HG02759 (cell line): ENCODE data around the gene VOPP1.

ENCODE experiments used
- ATAC-seq: cut with Tn5 transposase; IDR thresholded peaks from one replicate; pipeline ENCODE4 v1.9.1; 2021; ENCODE audit warnings: mild to moderate bottlenecking, moderate library complexity; ENCODE audit not compliant: unreplicated experiment

VOPP1 gene

DNA sequence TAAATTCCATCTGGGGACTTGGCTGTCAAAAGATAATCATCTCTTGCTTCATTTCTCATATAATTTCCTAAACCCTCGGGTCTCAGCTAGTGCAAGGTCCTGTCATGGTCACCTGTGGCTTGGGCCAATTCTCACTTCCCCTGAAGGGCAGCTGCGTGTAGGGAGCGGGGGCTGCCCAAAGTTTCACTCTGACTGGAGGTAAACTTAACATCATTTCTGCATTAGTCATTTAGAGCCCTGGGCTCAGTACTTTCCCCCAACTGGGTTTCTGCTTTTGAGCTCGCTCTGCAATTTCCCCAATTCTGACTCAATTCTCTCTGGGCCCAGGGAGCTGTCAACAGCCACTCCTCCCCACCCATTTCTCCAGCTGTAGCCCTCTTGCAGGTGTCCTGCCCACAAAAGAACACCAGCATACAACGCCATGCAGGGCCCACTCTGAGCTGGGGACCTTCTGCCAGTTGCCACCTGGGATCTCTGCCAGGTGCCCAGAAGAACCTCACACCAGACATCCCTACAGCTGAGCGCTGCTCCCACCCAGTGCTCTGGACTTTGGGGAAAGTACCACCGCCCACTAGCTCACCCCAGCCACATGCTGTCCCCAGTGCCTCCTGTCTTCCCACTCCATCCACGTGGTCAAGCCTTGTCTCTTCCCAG, 37.9 kb downstream of the VOPP1 start:
- peak; percentile 66 for ATAC-seq

DNA sequence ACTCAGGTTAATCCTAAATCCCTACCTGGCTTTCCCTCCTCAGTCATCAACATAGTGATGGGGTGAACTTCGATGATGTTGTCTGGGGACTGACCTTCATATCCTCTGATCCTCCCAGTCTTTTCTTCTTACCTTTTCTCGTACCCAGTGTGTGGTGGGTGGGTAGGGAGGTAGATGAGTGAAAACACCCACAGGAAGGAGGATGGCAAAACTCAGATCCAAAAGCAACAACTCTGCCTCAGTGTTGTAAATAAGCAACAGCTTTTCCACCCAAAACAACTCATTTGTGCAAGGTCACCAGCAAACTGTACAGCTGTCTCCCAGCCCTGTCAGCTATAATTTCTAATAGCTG, 38.6 kb downstream of the VOPP1 start:
- no peak for ATAC-seq

DNA sequence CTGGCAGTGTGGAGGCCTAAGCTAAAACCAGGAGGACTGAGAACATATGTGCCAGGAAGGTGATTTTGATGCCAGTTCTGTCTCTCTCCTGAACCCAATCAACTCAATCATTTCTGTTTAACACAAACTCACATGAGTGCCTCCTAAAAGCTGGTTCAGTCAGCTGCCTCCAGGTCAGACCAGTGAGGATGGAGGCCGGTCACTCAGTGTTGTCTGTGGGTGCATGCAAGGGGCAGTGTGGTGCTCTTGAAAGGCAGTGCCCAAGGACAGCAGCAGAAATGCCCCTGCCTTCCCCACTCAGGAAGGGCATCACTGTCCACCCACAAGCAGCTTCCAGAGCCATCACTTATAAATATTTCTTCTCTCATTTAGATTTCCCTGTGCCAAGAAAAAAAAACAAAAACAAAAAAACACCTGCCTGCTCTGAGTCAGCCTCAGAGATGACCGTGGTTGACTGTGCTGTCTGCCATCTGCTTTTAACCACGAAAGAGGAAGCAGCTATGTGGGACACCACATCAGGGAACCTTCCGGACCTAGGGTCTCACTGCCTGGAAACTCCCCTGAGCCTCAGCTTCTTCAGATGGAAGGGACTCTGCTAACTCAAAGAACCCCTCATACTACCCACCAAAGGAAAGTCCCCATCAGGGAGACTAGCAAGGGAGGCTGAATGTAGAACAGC, 39.1 kb downstream of the VOPP1 start:
- ATAC-seq, result peak; percentile 56

DNA sequence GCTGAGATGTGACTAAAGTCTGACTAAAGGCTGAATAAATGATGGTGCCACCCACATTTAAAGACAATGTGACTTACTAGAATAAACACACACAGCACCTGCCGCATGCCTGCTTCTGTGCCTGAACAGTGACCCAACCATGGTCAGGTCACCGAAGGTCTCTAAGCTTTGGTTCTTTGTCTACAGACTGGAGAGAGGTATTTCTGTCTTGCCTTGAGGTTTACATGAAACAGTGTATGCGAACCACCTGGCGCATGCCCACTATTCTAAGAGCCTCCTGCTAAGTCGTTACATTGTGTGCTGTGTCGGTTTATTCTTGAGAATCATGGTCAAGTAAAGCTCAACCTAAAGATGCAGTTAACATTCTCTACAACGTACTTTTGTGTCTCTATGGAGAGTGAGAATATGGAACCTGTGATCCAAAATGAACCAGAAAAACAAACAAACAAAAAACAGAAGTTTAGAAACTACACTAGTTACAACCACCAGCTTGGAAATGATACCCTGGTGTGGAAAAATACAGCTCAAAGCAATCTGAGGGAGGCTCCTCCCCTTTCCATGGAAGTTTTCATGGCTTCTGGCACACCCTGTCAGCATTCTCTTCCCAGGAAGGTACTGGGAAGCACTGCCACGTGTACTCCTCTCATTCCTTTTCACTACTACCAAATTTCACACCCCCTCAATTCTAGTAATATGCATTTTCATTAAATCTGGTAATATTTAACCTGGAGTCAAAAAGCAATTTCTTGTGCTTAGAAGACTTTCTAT, 40.0 kb downstream of the VOPP1 start:
- peak; percentile 18 for ATAC-seq

DNA sequence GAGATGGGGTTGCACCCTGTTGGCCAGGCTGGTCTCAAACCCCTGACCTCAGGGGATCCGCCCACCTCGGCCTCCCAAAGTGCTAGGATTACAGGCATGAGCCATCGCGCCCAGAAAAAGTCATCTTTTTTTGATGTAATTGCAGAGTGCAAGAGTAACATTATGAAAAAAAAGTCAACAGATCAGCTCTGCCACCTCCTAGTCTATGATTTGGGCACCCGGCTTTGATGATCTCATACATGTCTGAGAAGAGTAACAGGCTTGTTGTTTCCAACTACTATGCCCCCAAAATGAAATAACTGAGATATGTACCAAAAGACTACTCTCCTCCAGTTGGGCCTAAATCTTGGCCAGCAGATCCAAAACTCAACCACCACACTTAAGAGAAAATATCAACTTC, 40.8 kb downstream of the VOPP1 start:
- ATAC-seq, result no peak

DNA sequence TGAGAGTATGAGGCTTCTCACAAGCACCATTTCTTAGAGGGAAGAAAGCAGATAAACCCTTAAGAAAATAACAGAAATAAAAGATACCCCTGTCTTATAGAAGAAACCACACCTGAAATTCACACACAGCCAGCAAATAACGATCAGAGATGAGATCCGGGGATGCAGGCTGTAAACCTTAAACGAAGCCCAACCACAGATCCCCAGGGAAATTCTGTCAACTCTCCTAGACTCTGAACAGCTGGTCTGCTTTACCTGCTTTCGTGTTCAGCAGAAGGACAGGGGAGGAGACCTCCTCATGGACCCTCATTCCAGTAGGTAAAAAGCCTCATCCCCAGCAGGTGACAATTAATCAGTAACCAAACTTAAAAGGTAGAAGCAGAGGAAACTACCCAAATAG, 45.0 kb downstream of the VOPP1 start:
- no peak for ATAC-seq

DNA sequence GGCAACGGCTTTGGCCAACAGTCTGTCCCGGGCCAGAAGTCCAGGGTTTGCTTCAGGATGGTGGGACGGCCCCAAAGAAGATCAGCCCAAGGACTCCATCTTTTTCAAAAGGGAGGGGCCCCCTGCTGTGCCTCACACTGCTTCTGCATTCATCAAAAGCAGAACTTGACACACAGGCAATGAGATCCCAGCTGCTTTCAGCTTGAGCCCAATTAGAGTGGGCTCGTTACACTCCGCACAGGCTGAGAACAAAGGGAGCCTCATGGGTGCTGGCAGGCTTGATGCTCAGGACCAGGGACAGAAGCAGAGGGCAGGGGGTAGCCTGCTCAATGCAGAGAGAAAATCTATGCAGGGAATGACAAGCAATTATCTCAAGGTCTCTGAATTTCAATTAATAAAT, 45.5 kb downstream of the VOPP1 start:
- peak; percentile 60 for ATAC-seq

DNA sequence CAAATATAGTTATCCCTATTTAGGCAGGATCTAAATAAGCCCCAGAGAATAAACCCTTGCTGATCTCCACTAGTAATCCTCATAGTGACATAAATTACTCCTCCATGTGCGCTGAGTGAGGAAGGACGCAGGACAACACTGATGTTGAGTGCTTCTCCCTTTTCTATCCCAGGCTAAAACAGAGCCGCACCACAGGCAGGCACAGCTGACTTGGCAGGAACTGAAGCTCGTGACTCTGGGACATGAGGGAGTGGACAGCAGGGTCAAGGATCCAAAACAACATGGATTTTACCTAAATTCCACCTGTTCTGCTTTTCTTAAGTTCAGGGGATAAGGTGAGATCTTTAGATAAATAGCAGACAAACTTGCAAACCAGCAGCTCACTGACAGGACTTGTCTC, 46.0 kb downstream of the VOPP1 start:
- no peak for ATAC-seq

DNA sequence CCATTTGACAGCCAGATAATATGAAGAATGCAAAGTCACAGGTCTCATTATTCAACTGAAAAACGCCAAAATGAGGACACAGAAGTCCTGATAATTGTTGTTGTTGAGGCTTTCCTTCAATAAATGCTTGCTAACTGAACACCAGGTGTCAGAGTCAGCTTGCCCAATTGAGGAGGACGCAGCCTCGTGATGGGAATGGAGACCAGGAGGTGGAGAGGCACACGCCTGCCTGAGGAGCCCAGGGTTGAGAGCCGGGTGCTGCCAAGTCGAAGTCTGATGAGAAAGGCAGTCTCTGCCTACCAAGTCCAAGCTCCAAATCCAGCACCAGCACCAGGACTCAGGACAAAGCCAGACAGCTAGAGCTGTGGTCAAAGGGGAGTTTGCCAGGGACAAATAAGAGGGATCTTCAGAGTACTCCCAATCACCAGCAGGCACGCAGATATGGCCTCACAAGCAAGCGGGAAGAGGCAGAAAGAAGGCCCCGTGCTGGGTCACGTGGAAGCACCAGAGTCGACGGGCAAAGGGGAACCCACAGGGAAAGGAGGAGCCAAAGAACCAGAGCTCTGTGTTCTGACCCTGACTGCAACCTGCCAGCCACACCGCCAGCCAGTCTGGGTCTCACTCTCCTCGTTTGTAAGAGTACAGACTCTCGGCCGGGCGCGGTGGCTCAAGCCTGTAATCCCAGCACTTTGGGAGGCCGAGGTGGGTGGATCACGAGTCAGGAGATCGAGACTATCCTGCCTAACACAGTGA, 47.6 kb downstream of the VOPP1 start:
- no peak for ATAC-seq

DNA sequence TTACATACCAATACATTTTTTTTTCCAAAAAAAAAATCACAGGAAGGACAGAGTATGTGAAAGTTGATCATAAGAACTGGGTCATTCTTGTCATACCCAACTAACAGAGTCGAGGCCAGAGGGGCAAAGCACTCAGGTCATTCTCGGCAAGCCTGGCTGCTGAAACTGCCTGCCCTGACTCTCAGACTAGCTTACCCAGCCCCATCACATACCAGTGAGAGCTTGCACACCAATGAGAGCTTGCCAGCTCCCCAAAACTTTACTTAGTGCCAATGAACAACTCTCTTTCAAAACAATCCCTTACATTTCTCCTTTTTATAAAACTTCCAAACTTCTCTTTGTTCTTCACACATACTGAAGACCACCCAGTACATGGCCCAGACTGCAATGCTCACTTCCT, 48.9 kb downstream of the VOPP1 start:
- ATAC-seq, result no peak

DNA sequence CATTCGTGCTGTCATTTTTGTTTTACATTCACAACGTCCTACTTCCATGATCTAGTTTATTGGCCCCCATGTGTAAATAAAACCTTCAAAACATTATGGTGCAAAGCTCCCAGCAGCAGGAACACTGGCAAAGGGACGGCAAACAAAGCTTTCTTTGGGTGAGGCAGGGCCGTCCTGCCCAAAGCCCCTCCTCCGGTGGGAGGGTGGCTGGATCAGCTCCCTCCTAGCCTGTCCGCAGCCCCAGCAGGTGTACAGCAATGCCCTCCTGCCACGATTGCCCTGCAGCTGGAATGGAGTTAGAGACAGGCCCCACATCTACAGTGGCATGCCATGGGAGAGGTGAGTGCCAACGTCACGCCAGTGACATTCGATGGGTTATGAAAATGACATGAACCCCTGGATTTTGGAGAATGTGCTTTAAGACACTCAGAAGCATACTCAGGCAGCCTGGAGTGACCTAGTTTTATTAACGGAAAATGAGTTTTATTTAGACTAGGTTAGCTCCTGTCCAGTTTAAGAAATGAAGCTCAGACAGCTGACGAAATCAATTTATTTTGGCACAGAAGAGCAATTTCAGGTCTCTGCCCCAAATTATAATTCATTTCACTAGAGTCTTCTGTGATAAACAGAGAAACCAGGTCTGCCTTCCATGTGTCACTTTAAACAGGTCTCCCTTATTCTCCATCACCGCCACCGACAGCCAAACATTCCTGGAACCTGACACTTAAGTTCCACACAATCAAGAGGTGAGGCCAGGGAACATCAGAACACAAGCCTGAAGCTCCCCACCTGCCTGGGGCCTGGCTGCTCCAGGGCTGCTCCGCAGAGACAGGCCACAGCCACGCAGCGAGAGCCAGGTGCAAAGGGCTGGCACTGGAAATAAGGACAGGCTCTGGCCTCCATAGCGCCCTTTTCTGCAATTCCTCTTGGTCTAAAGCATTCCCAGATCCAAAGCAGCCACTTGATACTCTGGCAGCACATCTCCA, 50.1 kb downstream of the VOPP1 start:
- no peak for ATAC-seq

DNA sequence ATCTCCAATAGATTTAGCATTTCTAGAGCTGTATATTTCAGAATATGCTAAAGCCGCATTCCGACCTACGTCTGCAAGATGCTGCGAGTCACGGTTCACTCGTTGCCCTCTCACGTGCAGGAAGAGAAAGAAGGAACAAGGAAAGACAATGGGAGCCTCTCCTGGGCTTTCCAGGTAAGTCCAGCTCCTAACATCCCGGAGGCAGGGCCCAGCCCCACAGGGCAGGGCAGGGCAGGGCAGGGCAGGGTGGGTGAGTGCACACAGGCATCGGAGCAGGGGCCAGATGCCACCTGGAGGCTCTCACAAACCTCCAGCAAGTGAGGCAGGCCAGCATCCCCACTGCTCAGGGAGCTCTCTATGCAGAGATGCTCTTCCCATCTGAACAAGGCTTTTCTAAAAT, 50.8 kb downstream of the VOPP1 start:
- ATAC-seq, result no peak

DNA sequence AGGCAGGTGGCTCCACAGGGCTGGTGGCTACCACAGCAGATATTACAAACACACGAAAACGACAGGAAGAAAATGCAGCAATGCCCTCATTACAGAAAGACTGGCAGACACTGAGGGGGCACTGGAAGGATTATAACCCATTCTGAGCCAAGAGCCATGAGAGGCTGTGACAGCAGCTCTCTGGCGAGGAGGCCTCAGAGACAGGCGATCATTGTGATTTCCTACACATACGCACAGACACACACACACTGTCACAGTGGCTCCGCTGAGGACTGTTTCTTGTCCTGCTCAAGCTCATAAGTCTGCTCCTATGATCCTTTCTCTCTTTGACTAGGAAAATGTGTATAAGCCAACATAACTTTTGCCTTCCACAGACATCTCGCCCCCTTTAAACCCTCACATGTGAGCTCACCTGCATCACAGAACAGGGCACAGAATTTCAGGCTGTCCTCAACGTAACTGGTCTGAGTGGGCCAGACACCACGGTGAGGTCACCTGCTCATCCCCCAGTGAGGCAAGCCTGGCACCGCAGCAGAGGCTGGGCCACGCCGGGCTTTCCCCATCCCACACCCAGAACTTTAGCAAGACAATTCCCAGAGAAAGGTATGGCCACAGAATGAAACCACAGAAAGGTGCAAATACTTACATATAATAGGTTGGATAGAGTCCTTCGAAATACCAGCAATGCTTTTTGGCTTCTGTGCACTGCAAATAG, 51.7 kb downstream of the VOPP1 start:
- ATAC-seq, result no peak

DNA sequence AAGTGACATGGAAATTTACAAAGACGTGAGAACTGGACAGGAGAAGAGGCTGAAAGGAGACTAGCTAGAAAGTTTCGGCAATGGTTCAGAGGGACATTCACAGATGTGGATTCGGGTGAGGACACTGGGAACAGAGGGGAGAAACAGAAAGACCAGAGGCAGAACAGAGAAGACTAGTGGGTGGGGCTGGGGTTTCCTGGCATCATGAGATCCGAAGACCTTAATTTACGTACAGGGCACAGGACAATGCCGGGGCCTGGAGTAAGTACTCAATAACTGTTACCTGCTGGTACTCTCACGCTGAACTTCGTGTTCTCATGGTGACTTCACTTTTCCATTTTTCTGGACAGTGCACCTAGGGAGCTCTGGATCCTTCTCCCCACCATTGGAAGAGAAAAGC, 53.5 kb downstream of the VOPP1 start:
- no peak for ATAC-seq

DNA sequence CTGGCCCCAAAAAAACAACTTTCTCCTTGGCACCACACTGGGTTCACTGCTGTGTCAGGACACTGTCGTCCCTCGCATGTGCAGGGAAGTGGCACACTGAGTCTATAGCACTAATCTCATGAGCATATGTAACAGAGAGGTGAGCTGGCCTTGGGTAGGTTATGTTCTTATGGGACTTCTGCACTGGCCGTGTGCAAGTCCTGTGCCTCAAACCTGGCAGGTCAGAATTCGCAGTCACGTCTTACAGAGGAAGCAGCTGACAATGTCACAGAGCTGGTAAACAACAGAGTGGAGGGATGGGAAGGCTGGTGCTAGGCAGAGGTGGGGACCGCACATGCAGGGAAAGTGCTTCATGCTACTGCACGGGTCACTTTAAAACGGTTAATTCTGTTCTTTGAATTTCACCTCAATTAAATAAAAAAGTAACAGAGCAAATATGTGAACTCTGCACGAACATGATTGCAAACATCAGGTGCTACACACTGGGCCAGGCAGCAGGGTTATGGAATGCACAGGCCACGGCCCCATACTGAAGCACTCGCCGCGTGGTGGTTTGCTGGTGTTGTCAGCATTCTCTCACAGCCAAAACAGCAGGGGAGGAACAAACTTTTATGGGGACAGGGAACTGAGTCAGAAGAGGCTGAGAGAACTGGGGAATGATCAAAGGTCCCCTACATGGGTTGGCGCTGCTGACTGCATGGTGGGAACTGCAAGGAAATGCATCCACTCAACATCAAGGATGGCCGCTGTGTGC, 54.2 kb downstream of the VOPP1 start:
- ATAC-seq, result no peak

DNA sequence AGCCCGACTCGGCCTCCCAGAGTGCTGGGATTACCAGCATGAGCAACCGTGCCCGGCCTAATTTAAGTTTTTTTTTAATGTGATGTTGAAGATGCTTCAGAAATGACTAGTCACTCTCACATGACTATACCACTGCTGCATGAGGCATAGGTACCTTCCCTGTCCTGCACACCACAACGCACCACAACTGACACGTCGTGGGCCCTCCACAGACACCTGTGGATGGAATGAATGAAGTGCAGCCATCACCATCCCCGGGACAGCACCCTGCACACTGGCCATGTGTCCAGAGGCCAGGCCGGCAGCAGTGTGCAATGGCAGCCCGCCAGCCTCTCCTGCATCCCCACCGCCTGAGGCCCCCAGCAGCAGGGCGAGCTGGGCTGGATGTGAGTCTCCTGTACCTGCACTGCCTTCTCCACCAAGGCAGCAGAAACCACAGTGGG, 55.1 kb downstream of the VOPP1 start:
- ATAC-seq, result peak; percentile 74

DNA sequence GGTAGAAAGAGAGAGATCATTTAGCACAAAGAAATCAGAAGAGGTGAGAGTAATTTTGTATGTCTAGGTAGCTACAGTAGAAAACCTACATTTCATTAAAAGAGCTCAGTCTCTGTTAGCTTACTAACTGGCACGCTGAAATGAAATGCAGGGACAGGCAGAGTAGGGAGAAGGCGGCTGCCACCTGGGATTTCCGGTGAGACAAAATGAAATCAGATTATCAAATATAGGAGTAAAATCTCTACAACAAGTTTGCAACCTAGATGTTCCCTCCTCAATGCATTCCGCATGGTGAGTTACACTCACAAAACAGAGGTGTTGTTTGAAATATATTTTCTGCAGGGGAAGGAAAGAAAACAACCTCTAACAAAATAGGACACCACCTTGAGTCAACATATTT, 55.9 kb downstream of the VOPP1 start:
- no peak for ATAC-seq

DNA sequence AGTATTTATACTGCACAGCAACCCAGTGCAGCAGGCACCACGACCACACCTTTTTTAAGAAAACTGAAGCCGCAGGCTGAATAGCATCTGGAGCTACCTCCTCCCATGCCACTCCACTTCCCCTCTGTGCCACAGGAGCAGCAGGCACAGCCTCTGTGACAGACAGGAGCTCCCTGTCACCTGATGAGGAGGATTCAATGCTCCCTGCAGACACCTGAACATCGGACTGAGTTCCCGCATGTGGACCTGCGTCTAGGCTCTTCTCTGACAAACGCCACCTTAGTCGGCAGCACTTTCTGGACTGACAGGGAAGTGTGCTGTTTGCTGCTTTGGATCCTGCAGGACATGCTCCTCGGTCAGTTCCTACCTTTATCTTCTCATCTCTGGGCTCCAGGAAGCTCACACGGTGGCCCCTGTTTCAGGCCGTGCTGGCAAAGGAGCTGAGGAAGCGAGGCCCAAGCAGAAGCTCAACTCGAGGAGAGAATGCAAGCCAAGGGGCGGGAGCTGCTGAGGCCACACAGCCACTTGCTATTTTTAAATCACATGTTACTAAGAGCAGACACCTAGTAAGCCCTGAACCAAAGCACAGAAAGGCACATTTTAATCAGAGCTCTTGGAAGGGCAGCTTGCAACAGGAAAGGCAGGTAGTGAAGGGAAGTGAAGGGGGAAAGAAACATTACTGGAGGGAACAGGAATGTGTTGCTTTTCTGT, 56.6 kb downstream of the VOPP1 start:
- ATAC-seq, result peak; percentile 54
